Fibroblast of mammary gland (primary cell): ENCODE data around the gene ARHGAP10.
A peak's percentile ranks its signal among the peaks of the same experiment; 100 is the strongest.

ENCODE experiments used
- DNase-seq: peaks from one replicate; pipeline ENCODE4 v3.0.0-alpha.2; 2010; ENCODE audit warnings: low read depth
- H3K4me3 ChIP-seq: 2 replicates; pipeline ENCODE4 v1.5.1; 2011; ENCODE audit warnings: low read depth, mild to moderate bottlenecking, low read length, moderate library complexity; ENCODE audit not compliant: control insufficient read depth
- TF ChIP-seq, protein P1 (sequence below): conservative IDR thresholded peaks from 2 replicates; pipeline ENCODE4 v1.5.1; 2011; ENCODE audit warnings: low read depth, low read length, inconsistent platforms; ENCODE audit not compliant: control insufficient read depth, insufficient read depth

Gene ARHGAP10

GRCh38 chr4:147821555-147821954, 89.7 kb downstream of the ARHGAP10 start:
- no peak overlapping the region for H3K4me3 ChIP-seq
- TF ChIP-seq, protein P1, sequence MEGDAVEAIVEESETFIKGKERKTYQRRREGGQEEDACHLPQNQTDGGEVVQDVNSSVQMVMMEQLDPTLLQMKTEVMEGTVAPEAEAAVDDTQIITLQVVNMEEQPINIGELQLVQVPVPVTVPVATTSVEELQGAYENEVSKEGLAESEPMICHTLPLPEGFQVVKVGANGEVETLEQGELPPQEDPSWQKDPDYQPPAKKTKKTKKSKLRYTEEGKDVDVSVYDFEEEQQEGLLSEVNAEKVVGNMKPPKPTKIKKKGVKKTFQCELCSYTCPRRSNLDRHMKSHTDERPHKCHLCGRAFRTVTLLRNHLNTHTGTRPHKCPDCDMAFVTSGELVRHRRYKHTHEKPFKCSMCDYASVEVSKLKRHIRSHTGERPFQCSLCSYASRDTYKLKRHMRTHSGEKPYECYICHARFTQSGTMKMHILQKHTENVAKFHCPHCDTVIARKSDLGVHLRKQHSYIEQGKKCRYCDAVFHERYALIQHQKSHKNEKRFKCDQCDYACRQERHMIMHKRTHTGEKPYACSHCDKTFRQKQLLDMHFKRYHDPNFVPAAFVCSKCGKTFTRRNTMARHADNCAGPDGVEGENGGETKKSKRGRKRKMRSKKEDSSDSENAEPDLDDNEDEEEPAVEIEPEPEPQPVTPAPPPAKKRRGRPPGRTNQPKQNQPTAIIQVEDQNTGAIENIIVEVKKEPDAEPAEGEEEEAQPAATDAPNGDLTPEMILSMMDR, result no peak
- no peak for DNase-seq

DNA sequence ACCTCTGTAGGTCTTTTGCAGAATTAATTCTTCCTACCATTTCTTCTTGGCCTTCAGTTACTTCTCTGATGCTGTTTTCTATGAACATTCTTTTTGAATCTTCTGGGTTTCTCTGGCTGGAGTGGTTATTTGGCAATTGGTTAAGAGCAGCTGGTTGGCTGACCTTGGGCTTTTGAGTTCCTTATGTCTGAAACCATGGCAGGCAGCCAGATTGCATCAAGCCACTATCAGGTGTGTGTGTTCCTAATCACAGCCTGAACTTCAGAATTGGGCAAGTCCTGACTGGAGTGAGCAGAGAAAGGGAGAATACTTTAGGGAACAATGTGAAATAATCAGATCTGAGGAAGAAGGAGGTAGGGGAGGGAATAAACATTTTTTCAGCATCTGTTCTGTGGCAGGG, 90.2 kb downstream of the ARHGAP10 start:
- TF ChIP-seq, protein P1, result no peak
- peak; percentile 88 for DNase-seq
- no peak overlapping the region for H3K4me3 ChIP-seq

- no peak overlapping the region for H3K4me3 ChIP-seq
- TF ChIP-seq, protein P1, result no peak
- peak; percentile 42 for DNase-seq
Measured at GRCh38 chr4:147823130-147823529, 91.2 kb downstream of the ARHGAP10 start.

DNA sequence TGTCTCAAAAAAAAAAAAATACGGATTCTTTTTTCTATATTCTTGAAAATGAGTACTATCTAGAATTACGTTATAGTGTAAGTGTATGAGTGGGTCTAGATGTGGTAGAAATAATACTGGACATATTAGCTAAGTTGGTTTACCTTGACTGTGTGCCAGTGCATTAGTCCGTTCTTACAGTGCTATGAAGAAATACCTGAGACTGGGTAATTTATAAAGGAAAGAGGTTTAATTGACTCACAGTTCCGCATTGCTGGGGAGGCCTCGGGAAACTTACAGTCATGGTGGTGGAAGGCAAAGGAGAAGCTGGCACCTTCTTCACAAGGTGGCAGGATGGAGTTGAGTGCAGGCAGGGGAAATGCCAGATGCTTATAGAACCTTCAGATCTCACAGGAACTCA, 92.4 kb downstream of the ARHGAP10 start:
- H3K4me3 ChIP-seq, result no peak overlapping the region
- no peak for DNase-seq
- TF ChIP-seq, protein P1, result no peak

DNA sequence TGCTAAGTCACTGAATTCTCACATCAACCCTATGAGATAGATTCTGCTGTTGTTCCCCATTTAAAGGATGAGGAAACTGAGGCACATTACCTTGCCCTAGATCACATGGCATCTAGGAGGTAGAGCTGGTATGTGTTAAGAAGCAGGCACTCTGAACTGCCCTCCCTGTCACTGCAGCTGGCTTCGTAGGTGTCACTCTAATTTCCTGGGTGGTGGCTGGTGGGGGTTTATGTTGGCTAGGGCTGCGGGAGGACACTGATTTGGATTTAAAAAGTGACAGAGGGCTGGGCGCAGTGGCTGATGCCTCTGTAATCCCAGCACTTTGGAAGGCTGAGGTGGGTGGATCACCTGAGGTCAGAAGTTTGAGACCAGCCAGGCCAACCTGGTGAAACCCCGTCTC, 93.0 kb downstream of the ARHGAP10 start:
- H3K4me3 ChIP-seq, result no peak overlapping the region
- no peak for DNase-seq
- TF ChIP-seq, protein P1, result no peak

DNA sequence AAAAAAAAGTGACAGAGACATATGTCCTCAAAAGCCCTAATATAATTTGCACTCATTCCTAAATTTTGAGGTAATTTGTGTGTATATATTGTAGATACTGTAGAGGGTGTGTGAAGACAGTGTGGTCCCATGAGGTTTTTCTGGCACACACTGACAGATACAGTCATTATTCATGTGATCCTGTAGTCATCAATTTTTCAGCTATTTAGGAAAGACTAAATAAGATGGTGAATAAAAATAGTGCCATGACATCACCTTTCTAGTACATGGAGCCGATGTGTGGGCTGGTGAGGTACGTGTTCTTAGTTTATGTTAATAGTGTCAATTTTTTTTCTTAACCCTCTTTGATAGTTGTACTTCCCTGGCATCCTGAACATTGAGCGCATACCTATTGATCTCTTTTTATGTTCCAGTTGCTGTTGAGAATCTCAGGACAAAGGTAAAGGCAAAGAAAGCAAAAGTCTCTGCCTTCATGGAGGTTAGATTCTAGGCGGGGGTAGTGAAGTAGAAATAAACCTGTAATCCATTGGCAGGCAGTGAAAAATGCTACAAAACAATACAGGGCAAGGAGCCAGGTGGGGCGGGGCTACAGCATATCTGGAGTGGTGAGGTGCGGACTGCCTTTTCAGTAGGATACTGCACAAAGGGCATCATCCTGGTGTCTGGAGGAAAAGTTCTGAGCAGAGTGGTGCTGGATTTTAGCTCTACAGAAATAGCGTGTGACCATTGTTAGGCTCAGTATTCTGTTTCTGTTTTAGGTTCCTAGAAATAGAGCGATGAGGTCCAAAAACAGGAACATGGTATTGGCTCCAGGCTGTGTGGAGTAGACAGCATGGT, 93.8 kb downstream of the ARHGAP10 start:
- peak; percentile 92 for DNase-seq
- H3K4me3 ChIP-seq, result no peak overlapping the region
- TF ChIP-seq, protein P1, result no peak

DNA sequence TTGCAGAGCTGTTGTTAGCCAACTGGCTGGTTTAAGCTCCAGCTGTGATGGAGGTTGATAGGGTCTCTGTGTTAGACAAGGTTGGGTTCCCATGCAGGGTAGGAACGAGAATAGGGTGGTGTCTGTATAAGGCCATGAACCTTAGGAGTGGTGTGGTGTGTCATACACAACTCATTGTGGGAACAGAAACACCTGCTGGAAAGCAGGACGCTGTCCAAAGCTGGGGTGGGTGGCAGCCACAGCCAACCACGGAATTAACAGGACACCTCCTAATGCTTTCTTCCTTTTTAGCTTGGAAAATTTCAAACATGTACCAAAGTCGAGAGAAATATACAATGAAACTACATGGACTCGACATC, 94.4 kb downstream of the ARHGAP10 start:
- TF ChIP-seq, protein P1, result no peak
- H3K4me3 ChIP-seq, result no peak overlapping the region
- DNase-seq, result no peak
